HG03064 (cell line): ENCODE data around the gene LAMC2.
"Not testable (repeated sequence)": the region's sequence is repeated elsewhere in the genome, so short reads cannot be mapped to it uniquely, and the experiment has no call there.

ENCODE experiments used
- ATAC-seq: cut with Tn5 transposase; IDR thresholded peaks from one replicate; pipeline ENCODE4 v1.9.1; 2021; ENCODE audit warnings: low read depth; ENCODE audit not compliant: unreplicated experiment

LAMC2 gene

DNA sequence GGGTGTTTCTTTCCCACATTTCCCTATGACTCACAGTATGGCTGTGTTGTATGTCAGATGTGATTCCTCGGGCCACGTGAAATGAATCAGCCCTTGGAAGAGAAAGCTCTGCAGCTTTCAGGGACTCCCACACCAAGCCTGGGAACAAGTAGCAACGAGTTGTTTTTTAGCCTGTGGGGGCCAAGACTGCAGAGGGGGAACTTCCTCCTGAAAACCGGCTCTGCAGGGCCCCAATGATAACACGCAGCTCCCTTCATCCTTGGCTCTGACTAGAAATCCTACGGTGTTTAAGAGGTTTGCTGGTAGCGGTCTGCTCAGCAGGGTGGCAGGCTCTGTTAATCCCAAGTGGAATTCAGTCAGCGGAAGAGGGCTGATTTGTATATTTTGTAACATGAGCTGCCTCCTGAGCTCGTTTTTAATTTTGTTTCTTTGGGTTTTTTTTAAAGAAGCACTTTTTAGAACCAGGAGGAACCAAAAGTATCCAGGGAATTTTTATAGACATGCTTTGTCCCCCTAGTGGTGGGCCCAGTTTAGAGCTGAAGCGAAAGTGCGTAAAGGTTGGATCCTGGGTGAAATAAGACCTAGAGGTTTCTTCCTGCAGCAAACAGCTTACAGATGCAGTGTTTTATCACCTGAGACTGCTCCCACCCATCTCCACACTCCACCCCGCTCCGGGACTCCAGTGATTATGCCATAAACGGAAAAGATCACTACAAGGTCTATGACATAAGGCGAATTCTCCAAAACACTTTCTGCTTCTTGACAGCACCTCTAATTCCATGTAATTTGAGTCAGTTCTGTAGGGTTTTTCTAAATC lies 48.8 kb downstream of the LAMC2 start:
- no peak for ATAC-seq

DNA sequence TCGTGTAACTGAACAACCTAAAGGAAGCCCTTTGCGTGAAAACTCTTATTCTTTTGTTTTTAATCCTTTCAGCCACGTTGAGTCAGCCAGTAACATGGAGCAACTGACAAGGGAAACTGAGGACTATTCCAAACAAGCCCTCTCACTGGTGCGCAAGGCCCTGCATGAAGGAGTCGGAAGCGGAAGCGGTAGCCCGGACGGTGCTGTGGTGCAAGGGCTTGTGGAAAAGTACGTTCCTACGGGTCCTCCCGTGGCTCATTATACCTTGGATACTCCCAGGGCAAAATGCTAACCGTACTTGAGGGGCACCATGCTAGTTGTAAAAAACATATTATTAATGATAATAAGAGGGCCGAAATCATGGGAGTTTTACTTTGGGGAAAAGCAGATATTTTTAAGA lies 49.4 kb downstream of the LAMC2 start:
- no peak for ATAC-seq

DNA sequence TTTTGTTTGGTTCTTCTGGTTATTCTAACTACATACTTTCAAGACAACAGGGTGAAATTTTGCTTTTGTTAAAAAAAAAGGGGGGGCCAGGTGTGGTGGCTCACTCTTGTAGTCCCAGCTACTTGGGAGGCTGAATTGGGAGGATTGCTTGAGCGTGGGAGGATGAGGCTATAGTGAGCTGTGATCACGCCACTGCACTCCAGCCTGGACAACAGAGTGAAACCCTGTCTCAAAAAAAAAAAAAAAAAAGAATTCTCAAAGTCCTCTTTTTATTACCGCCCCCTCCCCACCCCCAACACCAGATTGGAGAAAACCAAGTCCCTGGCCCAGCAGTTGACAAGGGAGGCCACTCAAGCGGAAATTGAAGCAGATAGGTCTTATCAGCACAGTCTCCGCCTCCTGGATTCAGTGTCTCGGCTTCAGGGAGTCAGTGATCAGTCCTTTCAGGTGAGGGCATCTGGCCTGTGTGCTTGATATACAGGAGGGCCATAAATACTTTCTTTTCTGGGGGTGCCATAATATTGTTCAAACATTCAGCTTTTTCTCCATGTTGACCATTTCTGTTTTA lies 50.2 kb downstream of the LAMC2 start:
- ATAC-seq, result no peak

DNA sequence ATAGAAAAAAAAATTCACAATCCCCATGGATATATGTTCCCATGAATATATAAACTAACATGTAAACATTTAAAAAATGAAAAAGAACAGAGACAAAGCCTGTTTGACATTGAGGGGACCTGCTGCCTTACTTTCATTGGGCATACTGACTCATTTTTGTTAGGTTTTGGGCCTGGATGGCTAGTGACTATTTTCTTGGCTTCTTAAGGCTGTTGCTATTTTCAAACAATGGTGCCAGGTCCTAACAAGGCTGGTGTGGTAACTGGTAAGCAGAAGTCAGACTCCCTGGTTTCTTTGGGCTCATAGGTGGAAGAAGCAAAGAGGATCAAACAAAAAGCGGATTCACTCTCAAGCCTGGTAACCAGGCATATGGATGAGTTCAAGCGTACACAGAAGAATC lies 51.0 kb downstream of the LAMC2 start:
- ATAC-seq, result no peak

DNA sequence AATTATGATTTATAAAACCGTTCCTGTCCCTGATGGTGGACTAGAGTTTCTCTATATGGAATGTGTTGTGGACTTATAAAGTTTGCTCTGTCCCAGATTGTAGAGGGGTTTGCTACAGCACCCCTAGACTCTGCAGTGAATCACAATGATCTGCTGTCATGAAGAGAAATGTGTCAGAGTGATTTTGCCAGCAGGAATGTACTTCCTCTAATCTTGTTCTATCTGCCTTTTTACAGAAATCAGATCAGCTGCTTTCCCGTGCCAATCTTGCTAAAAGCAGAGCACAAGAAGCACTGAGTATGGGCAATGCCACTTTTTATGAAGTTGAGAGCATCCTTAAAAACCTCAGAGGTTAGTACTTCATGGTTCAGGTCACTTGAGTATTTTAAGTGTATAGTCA lies 52.0 kb downstream of the LAMC2 start:
- no peak for ATAC-seq

DNA sequence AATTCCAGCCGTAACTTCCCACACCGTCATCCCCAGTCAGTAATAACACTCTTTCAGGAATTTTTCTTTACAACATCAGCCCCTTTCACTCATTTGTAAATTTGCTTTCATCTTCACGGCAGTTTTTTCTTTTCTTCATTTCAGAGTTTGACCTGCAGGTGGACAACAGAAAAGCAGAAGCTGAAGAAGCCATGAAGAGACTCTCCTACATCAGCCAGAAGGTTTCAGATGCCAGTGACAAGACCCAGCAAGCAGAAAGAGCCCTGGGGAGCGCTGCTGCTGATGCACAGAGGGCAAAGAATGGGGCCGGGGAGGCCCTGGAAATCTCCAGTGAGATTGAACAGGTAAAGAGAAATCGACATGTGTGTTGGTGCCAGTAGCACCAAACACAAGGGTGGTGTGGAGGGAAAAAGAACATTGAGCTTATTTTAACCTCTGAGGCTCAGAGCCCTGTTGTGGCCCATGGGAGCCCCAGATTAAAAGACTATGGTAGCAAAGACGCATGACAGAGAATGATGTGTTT lies 53.2 kb downstream of the LAMC2 start:
- ATAC-seq, result no peak

DNA sequence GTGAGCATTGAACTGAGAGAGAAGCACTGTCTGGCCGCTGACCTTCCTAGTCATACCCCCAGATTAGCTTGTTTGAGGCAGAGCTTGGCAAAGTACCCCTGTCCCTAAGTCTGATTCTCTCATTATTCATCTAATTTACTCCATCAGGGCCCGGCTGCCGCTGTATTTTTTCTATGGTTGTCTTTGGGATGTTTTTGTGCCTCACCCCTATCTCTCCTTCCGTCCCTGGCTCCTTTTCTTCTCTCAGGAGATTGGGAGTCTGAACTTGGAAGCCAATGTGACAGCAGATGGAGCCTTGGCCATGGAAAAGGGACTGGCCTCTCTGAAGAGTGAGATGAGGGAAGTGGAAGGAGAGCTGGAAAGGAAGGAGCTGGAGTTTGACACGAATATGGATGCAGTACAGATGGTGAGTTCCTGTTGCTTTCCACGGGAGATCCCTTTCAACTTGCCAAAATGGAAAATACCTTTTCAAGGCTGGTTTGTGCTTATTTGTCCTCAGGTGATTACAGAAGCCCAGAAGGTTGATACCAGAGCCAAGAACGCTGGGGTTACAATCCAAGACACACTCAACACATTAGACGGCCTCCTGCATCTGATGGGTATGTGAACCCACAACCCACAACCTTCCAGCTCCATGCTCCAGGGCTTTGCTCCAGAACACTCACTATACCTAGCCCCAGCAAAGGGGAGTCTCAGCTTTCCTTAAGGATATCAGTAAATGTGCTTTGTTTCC lies 53.9 kb downstream of the LAMC2 start:
- ATAC-seq, result no peak

DNA sequence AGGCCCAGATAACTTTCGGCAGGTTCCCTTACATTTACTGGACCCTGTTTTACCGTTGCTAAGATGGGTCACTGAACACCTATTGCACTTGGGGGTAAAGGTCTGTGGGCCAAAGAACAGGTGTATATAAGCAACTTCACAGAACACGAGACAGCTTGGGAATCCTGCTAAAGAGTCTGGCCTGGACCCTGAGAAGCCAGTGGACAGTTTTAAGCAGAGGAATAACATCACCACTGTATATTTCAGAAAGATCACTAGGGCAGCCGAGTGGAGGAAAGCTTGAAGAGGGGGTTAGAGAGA lies 54.4 kb downstream of the LAMC2 start:
- ATAC-seq, result no peak

DNA sequence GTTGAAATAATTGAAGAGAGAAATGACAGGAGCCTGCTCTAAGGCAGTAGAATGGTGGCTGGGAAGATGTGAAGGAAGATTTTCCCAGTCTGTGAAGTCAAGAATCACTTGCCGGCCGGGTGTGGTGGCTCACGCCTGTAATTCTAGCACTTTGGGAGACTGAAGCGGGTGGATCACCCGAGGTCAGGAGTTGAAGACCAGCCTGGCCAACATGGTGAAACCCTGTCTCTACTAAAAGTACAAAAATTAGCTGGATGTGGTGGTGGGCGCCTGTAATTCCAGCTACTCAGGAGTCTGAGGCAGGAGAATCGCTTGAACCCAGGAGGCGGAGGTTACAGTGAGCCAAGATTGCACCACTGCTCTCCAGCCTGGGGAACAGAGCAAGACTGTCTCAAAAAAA lies 54.8 kb downstream of the LAMC2 start:
- not testable (repeated sequence) for ATAC-seq

DNA sequence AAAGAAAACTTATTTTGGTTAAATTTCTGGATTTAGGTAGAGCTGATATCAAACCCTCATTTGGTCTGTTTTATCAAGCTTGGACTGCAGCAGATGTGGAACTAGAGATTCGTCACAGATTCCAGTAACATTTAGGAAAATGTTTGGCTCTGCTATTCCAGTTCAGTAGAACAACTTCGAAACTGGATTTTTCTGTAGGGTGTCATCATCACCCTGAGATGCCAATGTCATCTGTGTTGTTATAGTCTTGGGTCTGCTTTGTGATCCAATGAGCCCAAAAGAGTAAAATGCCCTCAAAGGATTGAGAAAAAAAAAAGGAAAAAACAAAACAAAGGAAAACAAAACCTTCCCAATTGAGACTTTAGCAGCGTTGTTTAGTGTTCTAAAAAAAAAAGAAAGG lies 55.4 kb downstream of the LAMC2 start:
- ATAC-seq, result no peak

DNA sequence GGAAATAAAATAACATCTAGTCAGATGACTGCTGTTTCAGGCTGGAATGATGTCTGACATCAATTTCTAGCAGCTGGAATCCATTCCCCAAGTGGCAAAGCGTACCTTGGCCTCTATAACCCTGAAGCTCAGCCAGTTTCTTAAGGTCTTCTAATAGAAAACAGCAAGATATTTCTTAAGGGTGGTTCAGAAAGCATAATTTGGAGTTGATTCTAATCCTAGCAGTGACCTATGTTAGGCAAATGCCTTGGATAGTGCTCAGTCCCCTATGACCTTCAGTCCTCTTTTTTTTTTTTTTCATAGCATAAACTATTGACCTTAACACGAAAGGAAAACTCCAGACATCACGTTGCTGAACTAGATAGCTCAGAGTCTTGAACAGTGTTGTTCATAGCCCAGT lies 56.5 kb downstream of the LAMC2 start:
- no peak for ATAC-seq

DNA sequence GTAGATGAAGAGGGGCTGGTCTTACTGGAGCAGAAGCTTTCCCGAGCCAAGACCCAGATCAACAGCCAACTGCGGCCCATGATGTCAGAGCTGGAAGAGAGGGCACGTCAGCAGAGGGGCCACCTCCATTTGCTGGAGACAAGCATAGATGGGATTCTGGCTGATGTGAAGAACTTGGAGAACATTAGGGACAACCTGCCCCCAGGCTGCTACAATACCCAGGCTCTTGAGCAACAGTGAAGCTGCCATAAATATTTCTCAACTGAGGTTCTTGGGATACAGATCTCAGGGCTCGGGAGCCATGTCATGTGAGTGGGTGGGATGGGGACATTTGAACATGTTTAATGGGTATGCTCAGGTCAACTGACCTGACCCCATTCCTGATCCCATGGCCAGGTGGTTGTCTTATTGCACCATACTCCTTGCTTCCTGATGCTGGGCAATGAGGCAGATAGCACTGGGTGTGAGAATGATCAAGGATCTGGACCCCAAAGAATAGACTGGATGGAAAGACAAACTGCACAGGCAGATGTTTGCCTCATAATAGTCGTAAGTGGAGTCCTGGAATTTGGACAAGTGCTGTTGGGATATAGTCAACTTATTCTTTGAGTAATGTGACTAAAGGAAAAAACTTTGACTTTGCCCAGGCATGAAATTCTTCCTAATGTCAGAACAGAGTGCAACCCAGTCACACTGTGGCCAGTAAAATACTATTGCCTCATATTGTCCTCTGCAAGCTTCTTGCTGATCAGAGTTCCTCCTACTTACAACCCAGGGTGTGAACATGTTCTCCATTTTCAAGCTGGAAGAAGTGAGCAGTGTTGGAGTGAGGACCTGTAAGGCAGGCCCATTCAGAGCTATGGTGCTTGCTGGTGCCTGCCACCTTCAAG lies 57.3 kb downstream of the LAMC2 start:
- no peak for ATAC-seq

DNA sequence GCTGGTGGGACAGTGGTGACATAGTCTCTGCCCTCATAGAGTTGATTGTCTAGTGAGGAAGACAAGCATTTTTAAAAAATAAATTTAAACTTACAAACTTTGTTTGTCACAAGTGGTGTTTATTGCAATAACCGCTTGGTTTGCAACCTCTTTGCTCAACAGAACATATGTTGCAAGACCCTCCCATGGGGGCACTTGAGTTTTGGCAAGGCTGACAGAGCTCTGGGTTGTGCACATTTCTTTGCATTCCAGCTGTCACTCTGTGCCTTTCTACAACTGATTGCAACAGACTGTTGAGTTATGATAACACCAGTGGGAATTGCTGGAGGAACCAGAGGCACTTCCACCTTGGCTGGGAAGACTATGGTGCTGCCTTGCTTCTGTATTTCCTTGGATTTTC lies 58.4 kb downstream of the LAMC2 start:
- ATAC-seq, result no peak

DNA sequence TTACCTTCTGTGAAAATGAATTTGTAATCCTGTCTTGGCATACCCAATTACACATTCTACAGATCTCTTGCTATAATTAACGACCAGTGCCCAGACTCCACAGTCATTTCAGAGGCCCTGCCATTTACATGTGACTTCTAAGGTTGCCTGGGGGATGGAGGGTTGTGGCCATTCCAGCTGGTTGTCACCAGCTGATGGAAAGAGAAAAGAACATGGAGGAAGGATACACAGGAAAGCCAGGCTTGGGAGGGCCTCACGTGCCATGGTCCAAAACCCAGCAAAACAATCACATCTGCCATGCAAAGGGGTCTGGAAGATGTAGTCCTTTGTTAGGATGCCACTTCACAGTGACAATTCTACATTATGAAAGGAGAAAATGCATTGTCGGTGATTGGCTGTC lies 59.3 kb downstream of the LAMC2 start:
- ATAC-seq, result no peak

DNA sequence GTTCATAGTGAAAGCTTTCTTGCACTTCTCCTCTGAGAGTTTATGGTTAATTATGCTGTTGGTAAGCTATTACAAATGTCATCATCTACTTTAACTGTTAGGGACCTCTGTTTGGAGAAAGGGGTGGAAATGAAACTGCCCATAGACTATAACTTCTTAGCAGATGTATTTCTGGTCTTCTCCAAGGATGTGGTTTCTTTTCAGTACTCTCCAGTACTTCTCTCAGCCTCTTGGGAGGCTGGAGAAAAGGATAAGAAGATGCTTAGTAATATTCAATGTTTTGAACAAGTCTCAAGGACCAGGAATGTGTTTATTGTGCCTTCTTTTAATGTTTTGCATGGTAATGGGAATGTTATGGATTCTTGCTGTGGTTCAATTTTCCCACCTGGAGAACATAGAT lies 60.4 kb downstream of the LAMC2 start:
- ATAC-seq, result no peak

DNA sequence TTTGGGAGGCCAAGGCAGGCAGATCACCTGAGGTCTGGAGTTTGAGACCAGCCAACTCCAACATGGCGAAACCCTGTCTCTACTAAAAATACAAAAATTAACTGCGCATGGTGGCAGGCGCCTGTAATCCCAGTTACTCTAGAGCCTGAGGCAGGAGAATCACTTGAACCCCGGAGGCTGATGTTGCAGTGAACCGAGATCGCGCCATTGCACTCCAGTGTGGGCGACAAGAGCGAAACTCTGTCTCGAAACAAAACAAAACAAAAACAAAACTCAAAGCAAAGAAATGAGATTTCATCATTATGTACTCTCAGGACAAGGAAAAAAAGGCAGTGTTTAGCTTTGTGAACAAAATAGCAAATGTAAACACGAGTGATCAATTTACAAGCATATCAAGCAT lies 61.0 kb downstream of the LAMC2 start:
- no peak for ATAC-seq

DNA sequence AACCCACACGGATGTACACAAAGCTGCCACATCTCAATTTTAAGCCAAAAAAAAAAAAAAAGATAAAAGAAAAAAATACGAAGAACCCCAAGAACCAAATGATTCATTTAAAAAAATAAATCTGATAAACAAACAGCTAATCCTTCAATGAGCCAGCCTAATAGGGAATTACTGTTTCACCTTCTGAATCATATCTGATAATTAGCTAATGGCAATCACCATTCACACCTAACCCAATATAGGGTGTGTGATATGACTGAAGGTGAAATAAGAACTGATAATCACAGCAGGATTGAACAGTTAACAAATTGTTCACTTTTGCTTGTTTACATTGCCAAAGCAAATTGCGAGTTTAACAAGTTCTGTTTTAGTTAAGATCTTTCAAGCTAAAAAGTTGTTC lies 61.4 kb downstream of the LAMC2 start:
- no peak for ATAC-seq

DNA sequence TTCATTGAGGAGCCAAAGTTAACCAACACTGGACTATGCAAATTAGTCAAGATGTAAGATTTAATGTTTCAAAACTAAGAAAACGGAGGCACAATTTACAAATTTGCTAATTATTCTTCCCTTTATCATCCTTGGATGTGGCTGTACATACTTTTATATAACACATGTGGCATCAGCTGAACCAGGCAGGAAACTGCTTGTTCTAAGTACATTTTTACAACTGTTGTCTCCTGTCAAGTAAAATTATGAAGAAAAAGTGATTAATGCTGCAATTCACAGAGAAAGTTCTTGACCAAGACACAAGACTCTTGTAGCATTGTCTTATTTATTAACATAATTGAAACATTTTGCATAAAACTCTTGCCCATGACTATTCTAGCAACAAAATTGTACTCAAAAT lies 61.9 kb downstream of the LAMC2 start:
- ATAC-seq, result no peak

DNA sequence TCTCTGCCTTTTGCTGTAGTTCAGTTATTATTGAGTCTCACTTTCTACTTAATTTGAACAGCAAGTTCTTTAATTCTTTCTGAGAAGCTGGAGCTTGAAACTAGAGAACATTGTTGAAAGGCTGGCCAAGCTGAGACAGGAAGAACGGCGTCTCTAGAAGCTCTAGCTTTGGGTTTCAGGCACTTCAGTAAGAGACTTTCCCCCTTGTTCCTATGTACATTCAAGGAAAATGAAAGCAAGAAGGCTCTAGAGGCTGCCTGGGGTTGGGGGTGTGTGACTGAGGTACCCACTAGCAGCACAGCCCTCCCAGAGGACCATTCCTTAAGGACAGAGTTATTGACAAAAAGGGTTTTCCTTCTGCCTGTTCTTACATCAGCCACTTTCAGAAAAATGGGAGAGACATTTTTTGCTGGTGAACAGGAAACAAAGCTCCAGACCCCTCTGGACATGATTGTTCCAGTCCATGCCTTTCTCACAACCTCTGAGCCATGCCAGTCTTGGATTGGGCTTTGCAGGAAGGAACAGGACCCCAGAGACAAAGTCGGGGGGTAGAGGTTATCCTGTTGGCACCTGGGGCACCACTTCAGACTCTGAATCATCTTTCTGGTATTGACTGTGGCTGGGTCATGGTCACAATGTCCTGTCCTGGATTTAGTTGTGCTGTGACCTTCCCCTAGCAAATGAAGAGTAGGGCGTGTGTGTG lies 63.1 kb downstream of the LAMC2 start:
- no peak for ATAC-seq

DNA sequence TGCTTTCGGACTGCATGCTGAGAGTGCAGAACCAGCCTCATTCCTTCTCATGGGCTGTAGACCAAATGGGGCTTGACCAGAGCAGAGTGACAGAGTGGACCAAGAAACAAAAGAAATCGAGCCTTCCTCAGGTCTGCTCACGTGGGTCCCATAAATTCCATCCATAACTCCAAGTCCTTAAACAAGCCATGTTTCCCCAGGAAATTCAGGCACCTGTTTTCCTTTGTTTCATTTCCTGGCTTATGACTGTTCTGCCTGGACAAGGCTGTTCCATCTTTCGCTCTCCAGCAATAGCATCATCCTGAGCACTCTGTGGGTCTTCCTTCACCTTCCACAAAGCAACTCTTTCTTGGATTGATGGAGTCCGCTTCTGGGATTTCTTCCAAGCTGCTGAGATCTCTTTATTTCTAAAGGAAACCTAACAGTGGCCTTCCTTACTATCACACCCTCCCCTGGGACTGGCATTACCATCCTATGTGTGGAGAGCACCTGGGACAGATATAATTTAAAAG lies 63.9 kb downstream of the LAMC2 start:
- no peak for ATAC-seq
